KMS-11 (cell line): Measurements from ENCODE around the gene SLC66A2.

ENCODE experiments used
- H2AFZ ChIP-seq: fragments of 200-600 bp; sonication (generic); 2 replicates; pipeline ENCODE4 v1.6.1; 2016; ENCODE audit warnings: antibody characterized with exemption, mixed run types, low read depth
- H3K27ac ChIP-seq: fragments of 200-600 bp; sonication (generic); 2 replicates; pipeline ENCODE4 v1.6.1; 2016; ENCODE audit warnings: mild to moderate bottlenecking, mixed run types
- H3K27me3 ChIP-seq: fragments of 200-600 bp; sonication (generic); 2 replicates; pipeline ENCODE4 v1.6.1; 2017; ENCODE audit warnings: mild to moderate bottlenecking, low read depth, mixed run types, moderate library complexity; ENCODE audit not compliant: insufficient read depth
- H3K36me3 ChIP-seq: fragments of 200-600 bp; sonication (generic); 2 replicates; pipeline ENCODE4 v1.6.1; 2017; ENCODE audit warnings: mild to moderate bottlenecking, mixed run types; ENCODE audit not compliant: insufficient read depth
- H3K4me1 ChIP-seq: fragments of 200-600 bp; sonication (generic); 2 replicates; pipeline ENCODE4 v1.6.1; 2016; ENCODE audit warnings: mild to moderate bottlenecking, low read depth, mixed run types; ENCODE audit not compliant: poor library complexity, severe bottlenecking
- H3K4me2 ChIP-seq: fragments of 200-600 bp; sonication (generic); 2 replicates; pipeline ENCODE4 v1.7.0; 2016; ENCODE audit warnings: mild to moderate bottlenecking, mixed run types
- H3K4me3 ChIP-seq: fragments of 200-600 bp; sonication (generic); IDR thresholded peaks from 2 replicates; pipeline ENCODE4 v1.6.1; 2017; ENCODE audit warnings: low read depth, low read length, mixed read lengths; ENCODE audit not compliant: insufficient read depth
- H3K79me2 ChIP-seq: fragments of 200-600 bp; sonication (generic); 2 replicates; pipeline ENCODE4 v1.6.1; 2016; ENCODE audit warnings: low read depth, mixed run types; ENCODE audit not compliant: insufficient read depth
- H3K9ac ChIP-seq: fragments of 200-600 bp; sonication (generic); 2 replicates; pipeline ENCODE4 v1.6.1; 2016; ENCODE audit warnings: mild to moderate bottlenecking, mixed run types
- H4K20me1 ChIP-seq: fragments of 200-600 bp; sonication (generic); 2 replicates; pipeline ENCODE4 v1.6.1; 2016; ENCODE audit warnings: mild to moderate bottlenecking, mixed run types; ENCODE audit not compliant: insufficient read depth
- CTCF ChIP-seq: fragments of 200-600 bp; sonication (generic); conservative IDR thresholded peaks from 2 replicates; pipeline ENCODE4 v1.6.1; 2017; ENCODE audit warnings: low read depth, mild to moderate bottlenecking, antibody characterized with exemption, low read length, moderate library complexity, mixed read lengths

The SLC66A2 gene

GRCh38 chr18:79903071-79903635 is 48.3 kb downstream of the SLC66A2 start:
- Histone ChIP-seq H3K27ac (no peak overlapping the region), H3K27me3 (no peaks in the 10 kb centered on the region), H4K20me1 (no peaks in the 10 kb centered on the region), H2AFZ (no peak overlapping the region), H3K4me2 (no peak overlapping the region), H3K36me3 (no peaks in the 10 kb centered on the region), H3K4me1 (no peaks in the 10 kb centered on the region), H3K4me3 (no peak overlapping the region), H3K9ac (no peak overlapping the region), H3K79me2 (no peaks in the 10 kb centered on the region)
- TF ChIP-seq CTCF = no peak

GRCh38 chr18:79902640-79903039 is 48.8 kb downstream of the SLC66A2 start:
- no peak overlapping the region for H3K27ac ChIP-seq
- H2AFZ ChIP-seq = no peak overlapping the region
- no peaks in the 10 kb centered on the region for H4K20me1 ChIP-seq
- no peak for TF ChIP-seq CTCF
- no peaks in the 10 kb centered on the region for H3K27me3 ChIP-seq
- no peak overlapping the region for H3K9ac ChIP-seq
- no peaks in the 10 kb centered on the region for H3K4me1 ChIP-seq
- H3K4me2 ChIP-seq = no peak overlapping the region
- no peaks in the 10 kb centered on the region for H3K36me3 ChIP-seq
- no peak overlapping the region for H3K4me3 ChIP-seq
- H3K79me2 ChIP-seq = no peaks in the 10 kb centered on the region

GRCh38 chr18:79902075-79902474 is 49.4 kb downstream of the SLC66A2 start:
- no peak overlapping the region for H2AFZ ChIP-seq
- no peaks in the 10 kb centered on the region for H3K36me3 ChIP-seq

GRCh38 chr18:79901665-79902064 is 49.8 kb downstream of the SLC66A2 start:
- Histone ChIP-seq H3K4me2 (no peak overlapping the region), H3K79me2 (no peaks in the 10 kb centered on the region), H3K4me3 (no peak overlapping the region), H3K27me3 (no peaks in the 10 kb centered on the region), H2AFZ (no peak overlapping the region), H3K27ac (no peak overlapping the region), H3K9ac (no peak overlapping the region), H4K20me1 (no peaks in the 10 kb centered on the region), H3K4me1 (no peaks in the 10 kb centered on the region), H3K36me3 (no peaks in the 10 kb centered on the region)
- TF ChIP-seq CTCF = no peak

More at GRCh38 chr18:79902075-79902474, 49.4 kb downstream of the SLC66A2 start:
- no peaks in the 10 kb centered on the region for H4K20me1 ChIP-seq
- H3K9ac ChIP-seq = no peak overlapping the region
- no peak for TF ChIP-seq CTCF
- H3K4me3 ChIP-seq = no peak overlapping the region
- no peak overlapping the region for H3K4me2 ChIP-seq
- H3K79me2 ChIP-seq = no peaks in the 10 kb centered on the region
- H3K27ac ChIP-seq = no peak overlapping the region
- H3K27me3 ChIP-seq = no peaks in the 10 kb centered on the region
- H3K4me1 ChIP-seq = no peaks in the 10 kb centered on the region
